HepG2 (cell line): ENCODE measurements around the gene RPL23. TPM values are rescaled to one million over a fixed set of nuclear protein-coding genes. Genes with fewer than 3 reads are reported as not detected.

ENCODE experiments used
- CBX2 ChIP-seq, 2 experiments: fragments of 200-600 bp in 1 of 2; sonication (generic); formaldehyde crosslinking in 1 of 2; IDR thresholded peaks; 2 replicates each; pipeline versions ENCODE4 v1.7.0 to v1.8.1; 2018 to 2022; ENCODE audit warnings: low read depth in 2 of 2, low read length in 1 of 2, mild to moderate bottlenecking in 1 of 2, missing genetic modification reagents in 1 of 2
- HMG20A ChIP-seq: IDR thresholded peaks from 2 replicates; pipeline ENCODE4 v1.6.1; 2016; ENCODE audit warnings: borderline replicate concordance
- HNRNPL ChIP-seq: fragments of 200-400 bp; formaldehyde crosslinking; IDR thresholded peaks from 2 replicates; pipeline ENCODE4 v1.6.1; 2017; ENCODE audit warnings: mild to moderate bottlenecking, low read depth, low read length
- IRF2 ChIP-seq: IDR thresholded peaks from 2 replicates; pipeline ENCODE4 v1.6.1; 2018; ENCODE audit warnings: missing genetic modification reagents, missing compliant biosample characterization
- MYNN ChIP-seq: sonication (generic); formaldehyde crosslinking; IDR thresholded peaks from 2 replicates; pipeline ENCODE4 v1.4.0; 2020; ENCODE audit warnings: mild to moderate bottlenecking, low read depth, missing genetic modification reagents
- RNF2 ChIP-seq: fragments of 450-650 bp; conservative IDR thresholded peaks from 2 replicates; pipeline ENCODE4 v1.6.1; 2016; ENCODE audit warnings: low read depth
- RXRB ChIP-seq: IDR thresholded peaks from 2 replicates; pipeline ENCODE4 v1.6.1; 2016; ENCODE audit warnings: borderline replicate concordance, missing genetic modification reagents, missing compliant biosample characterization
- SAP130 ChIP-seq: IDR thresholded peaks from 2 replicates; pipeline ENCODE4 v1.6.1; 2016; ENCODE audit warnings: low read depth
- ZBTB21 ChIP-seq: sonication (generic); formaldehyde crosslinking; IDR thresholded peaks from 2 replicates; pipeline ENCODE4 v1.4.0; 2020; ENCODE audit warnings: missing genetic modification reagents
- ZFP1 ChIP-seq: IDR thresholded peaks from 2 replicates; pipeline ENCODE4 v1.6.1; 2016
- ZFX ChIP-seq: sonication (generic); formaldehyde crosslinking; IDR thresholded peaks from 2 replicates; pipeline ENCODE4 v1.4.0; 2020; ENCODE audit warnings: mild to moderate bottlenecking, low read depth, missing genetic modification reagents, moderate library complexity
- ZNF30 ChIP-seq: sonication (generic); formaldehyde crosslinking; IDR thresholded peaks from 2 replicates; pipeline ENCODE4 v1.5.0; 2020; ENCODE audit warnings: mild to moderate bottlenecking, missing genetic modification reagents
- ZNF331 ChIP-seq: sonication (generic); formaldehyde crosslinking; IDR thresholded peaks from 2 replicates; pipeline ENCODE4 v1.4.0; 2020; ENCODE audit warnings: missing genetic modification reagents
- ZNF44 ChIP-seq: sonication (generic); formaldehyde crosslinking; IDR thresholded peaks from 2 replicates; pipeline ENCODE4 v1.5.1; 2020; ENCODE audit warnings: mild to moderate bottlenecking, missing genetic modification reagents
- ZNF441 ChIP-seq: sonication (generic); formaldehyde crosslinking; IDR thresholded peaks from 2 replicates; pipeline ENCODE4 v1.7.0; 2021; ENCODE audit warnings: missing genetic modification reagents, borderline replicate concordance
- ZNF567 ChIP-seq: sonication (generic); formaldehyde crosslinking; IDR thresholded peaks from 2 replicates; pipeline ENCODE4 v1.8.1; 2023; ENCODE audit warnings: mild to moderate bottlenecking, missing genetic modification reagents, borderline replicate concordance
- ZNF570 ChIP-seq: sonication (generic); formaldehyde crosslinking; IDR thresholded peaks from 2 replicates; pipeline ENCODE4 v1.4.0; 2020; ENCODE audit warnings: mild to moderate bottlenecking, missing genetic modification reagents, borderline replicate concordance
- ZNF605 ChIP-seq: sonication (generic); formaldehyde crosslinking; IDR thresholded peaks from 2 replicates; pipeline ENCODE4 v1.8.0; 2022; ENCODE audit warnings: mild to moderate bottlenecking, missing genetic modification reagents
- ZNF775 ChIP-seq: sonication (generic); formaldehyde crosslinking; IDR thresholded peaks from 2 replicates; pipeline ENCODE4 v1.4.0; 2020; ENCODE audit warnings: missing genetic modification reagents, mild to moderate bottlenecking, moderate library complexity, borderline replicate concordance
- ZSCAN12 ChIP-seq: sonication (generic); formaldehyde crosslinking; IDR thresholded peaks from 2 replicates; pipeline ENCODE4 v1.9.0; 2021; ENCODE audit warnings: mild to moderate bottlenecking, missing genetic modification reagents
- polyA plus RNA-seq, 8 experiments: library from polyadenylated mRNA; depleted of rRNA in 3 of 8; stranded (reverse) in 7 of 8; unstranded in 1 of 8; fragments of >200 nt; fragmentation: Illumina TruSeq in 4 of 8; extraction: Trizol in 4 of 8; gene quantifications; 2 replicates each; pipeline versions ENCODE4 v1.2.1 to v1.2.3, GENCODE V29; 2011 to 2016; ENCODE audit warnings: low read depth in 4 of 8, missing spikeins in 1 of 8, mixed read lengths in 1 of 8; ENCODE audit not compliant: insufficient read depth in 1 of 8
- total RNA-seq, 5 experiments: library from RNA; depleted of rRNA; stranded (reverse); fragments of >200 nt; fragmentation: Illumina TruSeq; extraction: Trizol; gene quantifications; 2 replicates each; pipeline ENCODE4 v1.2.3, GENCODE V29; 2016; ENCODE audit warnings: low read depth in 1 of 5
- TF ChIP-seq, protein P1 (sequence below): sonication (generic); formaldehyde crosslinking; IDR thresholded peaks from 2 replicates; pipeline ENCODE4 v1.5.1; 2020; ENCODE audit warnings: mild to moderate bottlenecking, missing genetic modification reagents, borderline replicate concordance
- TF ChIP-seq, protein P2 (sequence below), 2 experiments: sonication (generic) in 1 of 2; formaldehyde crosslinking in 1 of 2; IDR thresholded peaks; 2 replicates each; pipeline versions ENCODE4 v1.4.0 to v1.6.1; 2018 to 2020; ENCODE audit warnings: missing genetic modification reagents in 2 of 2, borderline replicate concordance in 1 of 2, low read depth in 1 of 2, mild to moderate bottlenecking in 1 of 2, missing biosample characterization in 1 of 2
- TF ChIP-seq, protein P3 (sequence below), 2 experiments: IDR thresholded peaks; 2 replicates each; pipeline ENCODE4 v1.6.1; 2011 to 2012; ENCODE audit warnings: low read length in 2 of 2, borderline replicate concordance in 1 of 2, low read depth in 1 of 2, mild to moderate bottlenecking in 1 of 2, moderate library complexity in 1 of 2

Gene RPL23
- total and polyA plus RNA-seq, 2 of the 13 experiments (the other 11 are each of a cell fraction or from before 2014, with no cell fraction given) = 2,790 to 4,860 TPM

DNA sequence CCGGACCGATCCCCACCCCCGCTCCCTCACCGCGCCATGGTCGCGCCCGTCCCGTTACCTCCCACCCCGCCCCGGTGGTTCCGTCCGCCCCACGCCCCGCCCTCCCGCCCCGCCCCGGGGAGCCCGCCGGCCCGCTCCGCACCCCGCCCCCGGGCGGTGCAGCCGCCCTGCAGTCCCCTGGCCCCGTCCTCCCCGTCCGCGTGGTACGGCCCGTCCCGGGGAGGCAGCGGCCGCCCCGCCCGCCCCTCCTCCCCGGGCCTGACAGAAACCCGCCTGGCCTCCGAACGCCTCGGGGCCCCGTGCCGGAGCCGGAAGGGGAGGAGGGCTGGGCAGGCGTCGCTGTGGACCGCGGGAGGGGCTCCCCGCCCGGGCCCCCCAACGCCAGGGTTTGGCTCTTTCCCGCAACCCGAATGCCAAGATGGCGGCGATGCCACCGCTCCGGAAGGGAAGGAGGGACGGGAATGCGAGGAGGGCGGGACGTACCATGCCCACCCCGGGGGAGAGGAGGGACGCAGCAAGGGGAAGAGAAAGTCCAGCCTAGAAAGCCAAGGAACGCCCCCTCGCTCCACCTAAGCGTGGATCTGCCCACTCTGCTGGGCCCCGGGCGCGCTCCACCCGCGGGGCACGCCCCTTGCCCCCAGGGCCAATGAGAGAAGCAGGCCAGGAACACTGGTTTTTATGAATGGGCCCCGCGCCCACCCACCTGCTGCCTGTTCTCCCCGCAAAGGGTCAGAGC, 53.9 kb downstream of the RPL23 start, which contains the start of gene PIP4K2B (continued):
- TF ChIP-seq IRF2 (CRISPR knock-in tag) (peak; percentile 92), ZFX (CRISPR knock-in tag) (peak; percentile 77), ZNF567 (CRISPR knock-in tag) (0 out of 2 replicates have a peak, but pooled peaks have one; percentile 64), ZNF605 (CRISPR knock-in tag) (peak; percentile 79), HMG20A (CRISPR knock-in tag) (peak; percentile 48; the same call in 1 of the 2 replicates), ZNF44 (CRISPR knock-in tag) (peak; percentile 42; the same call in 1 of the 2 replicates), ZNF30 (CRISPR knock-in tag) (no peak), ZBTB21 (CRISPR knock-in tag) (no peak), CBX2 (IDR thresholded peaks at IDR 0.05; ENCODE audit: low read depth, low read length) (no peak), CBX2 (CRISPR knock-in tag; IDR thresholded peaks at IDR 0.05; ENCODE audit: low read depth) (no peak), ZNF570 (CRISPR knock-in tag) (no peak; the same call in 1 of the 2 replicates), ZNF331 (peak; percentile 84), ZSCAN12 (CRISPR knock-in tag) (no peak), ZFP1 (CRISPR knock-in tag) (peak; percentile 63; the same call in 1 of the 2 replicates), RNF2 (peak; percentile 64; the same call in 1 of the 2 replicates), HNRNPL (peak; percentile 88; the same call in 1 of the 2 replicates), SAP130 (peak; percentile 94), RXRB (CRISPR knock-in tag) (peak; percentile 65; the same call in 1 of the 2 replicates), ZNF775 (CRISPR knock-in tag) (peak; percentile 48; the same call in 1 of the 2 replicates), ZNF441 (CRISPR knock-in tag) (0 out of 2 replicates have a peak, but pooled peaks have one; percentile 5), MYNN (CRISPR knock-in tag) (no peak; the same call in 1 of the 2 replicates)
- TF ChIP-seq, protein P1, sequence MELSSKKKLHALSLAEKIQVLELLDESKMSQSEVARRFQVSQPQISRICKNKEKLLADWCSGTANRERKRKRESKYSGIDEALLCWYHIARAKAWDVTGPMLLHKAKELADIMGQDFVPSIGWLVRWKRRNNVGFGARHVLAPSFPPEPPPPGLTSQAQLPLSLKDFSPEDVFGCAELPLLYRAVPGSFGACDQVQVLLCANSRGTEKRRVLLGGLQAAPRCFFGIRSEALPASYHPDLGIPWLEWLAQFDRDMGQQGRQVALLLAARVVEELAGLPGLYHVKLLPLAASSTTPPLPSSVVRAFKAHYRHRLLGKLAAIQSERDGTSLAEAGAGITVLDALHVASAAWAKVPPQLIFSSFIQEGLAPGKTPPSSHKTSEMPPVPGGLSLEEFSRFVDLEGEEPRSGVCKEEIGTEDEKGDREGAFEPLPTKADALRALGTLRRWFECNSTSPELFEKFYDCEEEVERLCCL = no peak
- TF ChIP-seq, protein P2, sequence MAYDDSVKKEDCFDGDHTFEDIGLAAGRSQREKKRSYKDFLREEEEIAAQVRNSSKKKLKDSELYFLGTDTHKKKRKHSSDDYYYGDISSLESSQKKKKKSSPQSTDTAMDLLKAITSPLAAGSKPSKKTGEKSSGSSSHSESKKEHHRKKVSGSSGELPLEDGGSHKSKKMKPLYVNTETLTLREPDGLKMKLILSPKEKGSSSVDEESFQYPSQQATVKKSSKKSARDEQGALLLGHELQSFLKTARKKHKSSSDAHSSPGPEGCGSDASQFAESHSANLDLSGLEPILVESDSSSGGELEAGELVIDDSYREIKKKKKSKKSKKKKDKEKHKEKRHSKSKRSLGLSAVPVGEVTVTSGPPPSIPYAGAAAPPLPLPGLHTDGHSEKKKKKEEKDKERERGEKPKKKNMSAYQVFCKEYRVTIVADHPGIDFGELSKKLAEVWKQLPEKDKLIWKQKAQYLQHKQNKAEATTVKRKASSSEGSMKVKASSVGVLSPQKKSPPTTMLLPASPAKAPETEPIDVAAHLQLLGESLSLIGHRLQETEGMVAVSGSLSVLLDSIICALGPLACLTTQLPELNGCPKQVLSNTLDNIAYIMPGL (CRISPR knock-in tag; IDR thresholded peaks at IDR 0.05; ENCODE audit: borderline replicate concordance in 1 of 2, low read depth in 1 of 2) = peak; percentile 75 to 93
- TF ChIP-seq, protein P3, sequence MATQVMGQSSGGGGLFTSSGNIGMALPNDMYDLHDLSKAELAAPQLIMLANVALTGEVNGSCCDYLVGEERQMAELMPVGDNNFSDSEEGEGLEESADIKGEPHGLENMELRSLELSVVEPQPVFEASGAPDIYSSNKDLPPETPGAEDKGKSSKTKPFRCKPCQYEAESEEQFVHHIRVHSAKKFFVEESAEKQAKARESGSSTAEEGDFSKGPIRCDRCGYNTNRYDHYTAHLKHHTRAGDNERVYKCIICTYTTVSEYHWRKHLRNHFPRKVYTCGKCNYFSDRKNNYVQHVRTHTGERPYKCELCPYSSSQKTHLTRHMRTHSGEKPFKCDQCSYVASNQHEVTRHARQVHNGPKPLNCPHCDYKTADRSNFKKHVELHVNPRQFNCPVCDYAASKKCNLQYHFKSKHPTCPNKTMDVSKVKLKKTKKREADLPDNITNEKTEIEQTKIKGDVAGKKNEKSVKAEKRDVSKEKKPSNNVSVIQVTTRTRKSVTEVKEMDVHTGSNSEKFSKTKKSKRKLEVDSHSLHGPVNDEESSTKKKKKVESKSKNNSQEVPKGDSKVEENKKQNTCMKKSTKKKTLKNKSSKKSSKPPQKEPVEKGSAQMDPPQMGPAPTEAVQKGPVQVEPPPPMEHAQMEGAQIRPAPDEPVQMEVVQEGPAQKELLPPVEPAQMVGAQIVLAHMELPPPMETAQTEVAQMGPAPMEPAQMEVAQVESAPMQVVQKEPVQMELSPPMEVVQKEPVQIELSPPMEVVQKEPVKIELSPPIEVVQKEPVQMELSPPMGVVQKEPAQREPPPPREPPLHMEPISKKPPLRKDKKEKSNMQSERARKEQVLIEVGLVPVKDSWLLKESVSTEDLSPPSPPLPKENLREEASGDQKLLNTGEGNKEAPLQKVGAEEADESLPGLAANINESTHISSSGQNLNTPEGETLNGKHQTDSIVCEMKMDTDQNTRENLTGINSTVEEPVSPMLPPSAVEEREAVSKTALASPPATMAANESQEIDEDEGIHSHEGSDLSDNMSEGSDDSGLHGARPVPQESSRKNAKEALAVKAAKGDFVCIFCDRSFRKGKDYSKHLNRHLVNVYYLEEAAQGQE (IDR thresholded peaks at IDR 0.05; ENCODE audit: borderline replicate concordance in 1 of 2, low read depth in 1 of 2, low read length in 2 of 2) = peak in 1 of 2 experiments; percentile 21; a peak in 1 of 4 replicates
